Omental fat pad (tissue), 4 donors: ENCODE results near the gene NME7. TPM values are rescaled to one million over a fixed set of nuclear protein-coding genes. Genes with fewer than 3 reads are reported as not detected.

Source experiments
- ATAC-seq: fragments of 150-250 bp; one replicate; pipeline ENCODE4 v1.9.1; 2016; ENCODE audit warnings: mild to moderate bottlenecking, moderate library complexity; ENCODE audit not compliant: low FRiP score
- DNase-seq: peaks from one replicate; pipeline ENCODE4 v3.0.0-alpha.2; 2019; ENCODE audit warnings: low spot score
- CTCF ChIP-seq, 3 donors: fragments of 450-650 bp; IDR thresholded peaks; one replicate each; pipeline ENCODE4 v1.5.1; 2016 to 2017; ENCODE audit warnings: antibody characterized with exemption in 3 of 3, mild to moderate bottlenecking in 3 of 3, moderate library complexity in 2 of 3
- total RNA-seq, 4 donors: library from RNA; depleted of rRNA; stranded (reverse); fragments of >200 nt; gene quantifications; one replicate each; pipeline ENCODE4 v1.1.0, GENCODE V29; 2016

NME7 gene
- total RNA-seq, 4 donors from 2014 or later, result 9.0 to 16.8 (median 9.3) TPM

DNA sequence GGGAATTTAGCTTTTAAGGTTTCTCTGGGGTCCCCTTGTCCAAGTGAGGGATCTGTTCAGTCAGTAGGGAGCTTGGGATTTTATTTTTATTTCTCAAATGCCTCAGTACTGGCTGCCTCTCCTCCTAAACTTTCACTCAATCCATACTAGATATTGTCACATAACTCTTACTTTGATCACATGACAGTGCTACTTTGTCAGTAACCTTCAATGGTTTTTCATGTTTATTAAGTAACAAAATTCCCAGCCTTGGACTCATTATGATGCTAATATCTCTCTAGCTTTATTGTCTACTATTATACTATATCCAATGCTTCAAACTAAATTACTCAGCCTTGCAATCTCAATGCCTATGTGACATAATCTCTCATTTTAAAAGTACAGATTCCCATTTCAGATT is 163.4 kb downstream of the NME7 start:
- TF ChIP-seq CTCF (IDR thresholded peaks at IDR 0.05), result no peak
- DNase-seq (no peak), ATAC-seq (no peak)

DNA sequence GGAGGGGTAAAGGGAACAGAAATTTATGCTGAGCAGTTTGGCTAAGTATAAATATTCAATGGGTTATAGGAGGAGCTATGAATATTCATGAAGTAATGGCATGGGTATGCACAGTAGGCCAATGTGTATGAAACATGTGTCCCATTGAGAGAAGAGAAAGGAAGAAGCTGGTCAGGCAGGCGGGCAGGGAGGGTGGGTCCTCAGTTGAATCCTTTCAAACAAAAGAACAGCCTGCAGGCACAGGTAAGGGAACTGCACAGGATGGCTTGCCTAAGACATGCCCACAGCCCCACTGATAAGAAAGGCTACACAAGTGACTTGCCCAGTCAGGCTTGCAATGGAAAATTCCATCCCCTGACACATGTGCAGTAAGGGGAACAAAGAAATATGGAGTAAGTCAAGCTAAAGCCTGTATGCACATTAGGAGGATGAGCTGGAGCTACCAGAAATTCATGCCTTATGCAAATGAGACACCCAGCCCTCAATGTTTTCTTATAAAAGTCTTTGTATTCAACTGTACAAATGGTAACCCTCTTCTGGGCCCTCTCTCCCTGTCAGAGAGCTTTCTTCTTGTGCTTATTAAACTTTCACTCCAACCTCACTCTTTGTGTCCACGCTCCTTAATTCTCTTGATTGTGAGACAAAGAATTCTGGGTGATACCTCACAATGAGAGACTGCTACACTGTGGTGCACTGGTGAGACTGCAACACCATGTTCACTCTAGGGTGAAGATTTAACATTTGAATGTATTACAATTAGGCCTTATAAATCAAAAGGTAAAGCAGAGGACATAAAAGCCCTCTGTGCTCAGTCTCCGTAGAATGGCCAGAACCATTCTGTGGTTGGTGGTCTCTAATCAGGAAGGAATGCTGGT is 164.6 kb downstream of the NME7 start:
- ATAC-seq (no peak), DNase-seq (no peak)

DNA sequence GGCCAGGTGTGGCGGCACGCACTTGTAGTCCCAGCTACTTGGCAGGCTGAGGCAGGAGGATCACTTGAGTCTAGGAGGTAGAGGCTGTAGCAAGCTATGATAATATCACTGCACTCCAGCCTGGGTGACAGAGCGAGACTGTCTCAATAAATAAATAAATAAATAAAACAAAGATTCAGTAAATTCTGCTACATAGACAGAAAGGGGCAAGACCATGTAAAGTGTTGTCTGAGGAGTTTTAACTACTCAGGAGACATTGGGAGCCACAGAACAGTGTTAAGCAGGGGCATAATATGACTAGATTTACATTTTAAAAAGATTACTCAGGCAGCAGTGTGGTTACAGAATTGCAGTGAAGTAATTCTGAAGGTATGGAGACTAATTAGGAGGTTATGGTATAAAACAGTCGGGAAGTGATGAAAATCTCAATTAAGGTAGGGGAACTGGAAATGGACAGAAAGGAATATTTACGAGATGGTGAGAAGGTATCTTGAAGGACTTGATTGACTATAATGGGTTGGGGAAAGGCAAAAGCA is 166.4 kb downstream of the NME7 start:
- DNase-seq, result no peak
- no peak for ATAC-seq

More for the DNA sequence above, 164.6 kb downstream of the NME7 start:
- no peak for TF ChIP-seq CTCF (IDR thresholded peaks at IDR 0.05)

DNA sequence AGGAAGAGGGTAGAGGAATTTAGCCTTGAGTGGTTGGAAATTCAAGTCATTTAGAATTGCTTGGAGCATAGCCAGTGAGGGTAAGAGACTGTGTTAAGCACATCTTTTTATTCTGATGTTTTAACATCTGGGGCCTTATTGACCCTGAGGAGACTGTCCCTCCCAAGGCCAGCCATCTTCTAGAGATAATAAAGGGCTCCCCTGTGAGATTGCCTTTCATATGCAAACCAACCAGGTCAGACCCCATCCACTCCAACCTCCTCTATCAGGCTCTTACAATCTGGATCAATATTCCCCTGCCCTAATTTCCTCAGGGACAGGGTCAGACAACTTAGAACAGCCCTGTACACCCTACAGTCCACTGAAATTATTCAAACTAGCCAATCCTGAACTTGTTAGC is 167.3 kb downstream of the NME7 start:
- no peak for TF ChIP-seq CTCF (IDR thresholded peaks at IDR 0.05)
- ATAC-seq, result no peak

More for the DNA sequence above, 166.4 kb downstream of the NME7 start:
- TF ChIP-seq CTCF (IDR thresholded peaks at IDR 0.05), result no peak

GRCh38 chr1:169196581-169196980 is 171.0 kb downstream of the NME7 start:
- ATAC-seq, result no peak
- no peak for TF ChIP-seq CTCF (IDR thresholded peaks at IDR 0.05)
- DNase-seq, result no peak

More for the DNA sequence above, 167.3 kb downstream of the NME7 start:
- no peak for DNase-seq

DNA sequence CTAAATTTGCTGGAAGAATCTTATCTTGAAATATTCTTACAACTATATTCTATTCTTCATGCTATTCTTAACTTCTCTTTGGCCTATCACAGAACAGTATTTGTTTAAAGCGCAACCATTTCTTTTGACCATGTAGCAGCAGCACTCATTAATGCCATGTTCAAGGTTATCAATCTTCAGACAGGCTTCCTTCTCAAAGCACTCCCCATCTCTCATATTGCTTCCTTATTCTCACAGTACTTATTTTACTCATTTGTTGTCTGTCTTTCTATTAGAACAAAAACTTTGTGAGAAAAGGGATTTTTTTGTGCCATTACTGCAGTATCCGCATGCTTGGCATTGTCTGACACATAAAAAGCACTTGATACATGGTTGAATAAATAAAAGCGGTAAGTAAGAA is 171.4 kb downstream of the NME7 start:
- no peak for TF ChIP-seq CTCF (IDR thresholded peaks at IDR 0.05)
- ATAC-seq (no peak), DNase-seq (no peak)
